Anterior cingulate cortex (tissue), 58 donors: ENCODE measurements around the gene HVCN1.

Source experiments
- DNase-seq, 58 donors: peaks; one replicate each; lab custom pipeline; 2025; lab: John Stamatoyannopoulos, UW

The HVCN1 gene

GRCh38 chr12:110699591-110700445 is 10.9 kb upstream of the HVCN1 start:
- peak in 9 of 58 donors; percentile 1 to 18 (median 8) for DNase-seq

- DNase-seq, result peak in 40 of 58 donors; percentile 11 to 77 (median 46)
Observed at GRCh38 chr12:110698171-110698902, 9.4 kb upstream of the HVCN1 start.

GRCh38 chr12:110697236-110697635 is 8.3 kb upstream of the HVCN1 start:
- no peak for DNase-seq

GRCh38 chr12:110696283-110696682 is 7.4 kb upstream of the HVCN1 start:
- DNase-seq, result no peak

- DNase-seq, result peak in 30 of 58 donors; percentile 2 to 52 (median 17)
Observed at GRCh38 chr12:110694330-110694901, 5.5 kb upstream of the HVCN1 start.

- DNase-seq, result peak in 6 of 58 donors; percentile 4 to 22 (median 9)
Observed at GRCh38 chr12:110693731-110694130, 4.8 kb upstream of the HVCN1 start.

GRCh38 chr12:110690127-110690430 is 1.2 kb upstream of the HVCN1 start:
- DNase-seq, result no peak

GRCh38 chr12:110689281-110690126 is 589 bp upstream of the HVCN1 start:
- DNase-seq, result peak in 18 of 58 donors; percentile 5 to 61 (median 22)

- no peak for DNase-seq
Observed at GRCh38 chr12:110687396-110688169, 1.3 kb downstream of the HVCN1 start.

- DNase-seq, result no peak
Observed at GRCh38 chr12:110686294-110686903, 2.5 kb downstream of the HVCN1 start.

- no peak for DNase-seq
Observed at GRCh38 chr12:110684312-110684836, 4.5 kb downstream of the HVCN1 start.

GRCh38 chr12:110683888-110684287 is 5.0 kb downstream of the HVCN1 start:
- no peak for DNase-seq

- DNase-seq, result no peak
Observed at GRCh38 chr12:110680032-110680431, 8.9 kb downstream of the HVCN1 start.

- DNase-seq, result no peak
Observed at GRCh38 chr12:110679201-110679600, 9.7 kb downstream of the HVCN1 start.

- DNase-seq, result no peak
Observed at GRCh38 chr12:110677982-110678381, 10.9 kb downstream of the HVCN1 start.

- DNase-seq, result peak in 9 of 58 donors; percentile 6 to 59 (median 12)
Observed at GRCh38 chr12:110677206-110677911, 11.6 kb downstream of the HVCN1 start.

GRCh38 chr12:110676171-110676570 is 12.7 kb downstream of the HVCN1 start:
- DNase-seq, result no peak

GRCh38 chr12:110670161-110670701 is 18.7 kb downstream of the HVCN1 start:
- DNase-seq, result no peak
